CD4-positive, alpha-beta T cell treated with Interleukin-17A for 4 hours (primary cell): Measurements from ENCODE around the gene IKZF5.
A peak's percentile ranks its signal among the peaks of the same experiment; 100 is the strongest.

Experiments used
- DNase-seq: peaks from one replicate; pipeline ENCODE4 v3.0.0-alpha.2; 2020; ENCODE audit warnings: mixed read lengths

Gene IKZF5

DNA sequence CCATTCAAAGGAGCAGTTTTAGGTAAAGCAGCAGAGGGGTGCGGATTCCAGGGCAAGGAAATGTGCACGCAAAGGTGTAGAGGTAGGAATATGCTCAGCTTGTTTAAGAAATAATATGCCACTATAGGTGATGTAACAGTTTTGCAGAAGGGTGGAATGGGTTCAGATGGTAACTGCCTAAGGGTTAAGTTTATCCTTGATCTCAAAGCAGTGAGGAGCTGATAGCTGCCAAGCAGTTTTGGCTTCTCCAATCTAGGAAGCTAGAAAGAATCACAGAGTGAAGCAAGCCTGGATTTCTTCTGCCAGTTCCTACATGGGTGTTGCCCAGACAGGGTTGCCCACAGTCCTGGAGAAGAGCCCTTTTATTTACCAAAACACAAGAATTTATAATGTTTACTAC lies 6.2 kb upstream of the IKZF5 start:
- no peak for DNase-seq

DNA sequence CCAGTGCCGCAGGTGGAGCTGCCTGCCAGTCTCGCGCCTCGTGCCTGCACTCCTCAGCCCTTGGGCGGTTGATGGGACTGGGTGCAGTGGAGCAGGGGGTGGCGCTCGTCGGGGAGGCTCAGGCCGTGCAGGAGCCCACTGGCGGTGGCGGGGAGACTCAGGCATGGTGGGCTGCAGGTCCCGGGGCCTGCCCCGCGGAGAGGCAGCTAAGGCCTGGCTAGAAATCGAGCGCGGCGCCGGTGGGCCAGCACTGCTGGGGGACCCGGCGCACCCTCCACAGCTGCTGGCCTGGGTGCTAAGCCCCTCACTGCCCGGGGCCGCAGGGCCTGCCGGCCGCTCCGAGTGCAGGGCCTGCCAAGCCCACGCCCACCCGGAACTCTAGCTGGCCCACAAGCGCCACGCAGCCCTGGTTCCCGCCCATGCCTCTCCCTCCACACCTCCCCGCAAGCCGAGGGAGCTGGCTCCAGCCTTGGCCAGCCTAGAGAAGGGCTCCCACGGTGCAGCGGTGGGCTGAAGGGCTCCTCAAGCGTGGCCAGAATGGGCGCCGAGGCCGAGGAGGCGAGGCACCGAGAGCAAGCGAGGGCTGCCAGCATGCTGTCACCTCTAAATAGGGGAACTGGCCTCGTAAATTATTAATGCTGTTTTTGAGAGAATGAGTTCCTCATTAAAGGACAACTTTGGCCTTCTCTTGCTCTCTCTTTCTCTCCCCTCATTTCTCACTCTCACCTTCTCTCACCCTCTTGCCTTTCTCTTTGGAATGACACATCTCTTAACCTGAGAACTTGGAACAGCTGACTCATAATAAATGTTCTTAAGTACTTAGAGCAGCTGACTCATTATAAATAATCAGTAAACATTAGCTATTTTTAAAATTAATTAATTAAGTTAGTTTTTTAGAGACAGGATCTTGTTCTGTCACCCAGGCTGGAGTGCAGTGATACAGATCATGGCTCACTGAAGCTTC lies 5.1 kb upstream of the IKZF5 start:
- DNase-seq, result no peak

DNA sequence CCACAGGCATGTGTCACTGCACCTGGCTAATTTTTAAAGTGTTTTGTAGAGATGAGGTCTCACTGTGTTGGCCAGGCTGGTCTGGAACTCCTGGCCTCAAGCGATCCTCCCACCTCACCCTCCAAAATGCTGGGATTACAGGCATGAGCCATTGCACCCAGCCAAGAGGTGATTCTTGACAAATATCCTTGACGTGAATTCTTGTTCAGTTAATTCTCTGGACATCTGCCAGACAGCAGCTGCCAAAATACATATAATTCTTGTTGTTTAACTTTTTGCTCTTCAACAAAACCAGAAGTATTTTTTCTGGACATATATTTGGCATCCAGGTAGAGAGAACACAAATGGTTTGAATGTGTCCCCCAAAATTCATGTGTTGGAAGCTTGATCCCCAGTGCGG lies 3.4 kb upstream of the IKZF5 start:
- DNase-seq, result no peak

DNA sequence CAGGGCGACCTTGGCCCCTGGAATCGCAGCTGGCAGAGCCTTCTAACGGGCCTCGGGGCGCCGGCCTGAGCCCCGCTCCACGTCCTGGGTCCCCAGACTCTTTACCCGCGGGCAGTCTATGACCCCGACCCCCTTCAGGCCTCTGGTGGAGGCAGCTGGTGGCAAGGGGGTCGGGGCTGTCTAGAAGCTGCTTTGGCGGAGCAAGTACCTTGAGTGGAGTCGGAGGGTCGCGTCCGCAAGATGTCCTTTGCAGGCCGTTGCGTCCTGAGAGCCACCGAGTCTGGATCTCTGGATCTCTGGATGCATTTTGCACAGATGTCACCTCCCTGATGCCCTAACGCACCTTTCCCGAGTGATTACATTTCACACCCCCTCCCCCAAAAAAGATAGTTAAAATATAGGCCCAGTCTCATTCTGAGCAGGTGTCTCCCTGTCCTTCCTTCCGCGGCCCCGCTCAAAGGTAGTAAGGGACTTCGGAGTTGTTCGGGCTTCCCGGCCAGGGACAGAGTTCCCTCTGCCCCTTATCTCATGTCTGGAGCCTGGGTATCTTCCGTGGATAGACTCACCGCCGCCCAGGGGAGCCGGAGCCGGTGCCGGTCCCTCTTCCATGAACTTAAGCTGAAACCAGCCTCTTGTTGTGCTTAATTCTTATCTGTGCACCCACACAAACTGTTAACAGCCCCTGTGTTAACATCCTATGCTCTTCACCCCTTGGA lies 668 bp upstream of the IKZF5 start:
- peak; percentile 30 for DNase-seq

DNA sequence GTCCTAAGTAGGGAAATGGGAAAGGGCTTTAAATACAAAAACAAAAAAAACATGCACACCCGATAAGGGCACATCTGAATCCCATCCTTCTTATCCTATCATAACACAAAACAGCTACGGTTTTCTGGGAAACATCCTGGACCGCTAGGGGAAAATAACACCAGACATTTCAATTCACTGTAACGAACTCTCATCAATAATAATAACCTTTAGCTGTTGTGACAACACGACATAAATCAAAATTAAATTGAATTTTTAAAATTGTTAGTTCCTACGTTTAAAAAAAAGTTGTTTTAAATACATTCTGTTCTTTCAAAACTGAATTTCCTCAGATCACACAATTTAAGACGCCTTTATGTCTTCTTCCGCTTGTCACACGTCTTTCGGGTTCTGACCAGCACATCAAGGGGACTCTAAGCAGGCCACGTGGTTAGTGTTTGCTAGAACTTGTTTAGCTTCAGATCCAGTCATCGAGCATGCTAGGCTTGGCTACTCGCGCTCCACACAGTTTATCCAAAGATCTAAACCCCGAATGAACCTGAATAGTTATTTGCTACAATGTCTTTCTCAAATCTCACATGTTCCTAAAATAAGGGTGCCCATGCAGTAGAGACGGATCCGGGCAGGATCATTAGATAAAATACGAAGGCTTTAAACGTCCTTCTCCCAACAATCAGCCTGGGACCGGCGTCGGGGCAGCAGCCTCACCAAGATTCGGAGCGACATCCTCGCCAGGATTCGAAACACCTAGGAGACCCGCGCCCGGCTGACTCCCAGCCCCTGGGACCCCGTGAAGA lies 839 bp downstream of the IKZF5 start:
- peak; percentile 57 for DNase-seq

DNA sequence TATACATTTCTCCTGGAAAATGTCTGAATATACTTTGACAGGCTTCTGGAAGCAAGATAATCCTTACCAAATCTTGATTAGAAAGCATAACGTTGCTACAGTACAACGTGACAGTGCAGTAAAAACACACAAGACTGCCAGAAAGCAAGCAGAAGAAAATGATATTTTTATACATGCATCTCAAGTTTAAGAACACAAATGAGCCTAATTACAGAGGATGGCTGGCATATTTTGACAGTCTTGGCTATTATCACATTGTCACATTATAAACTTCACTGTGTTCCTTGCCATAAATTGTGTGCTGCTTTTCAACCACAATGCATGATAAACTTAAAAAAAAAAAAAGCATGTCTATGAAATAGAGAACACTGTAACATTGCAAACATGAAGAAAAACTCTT lies 4.3 kb downstream of the IKZF5 start:
- no peak for DNase-seq

DNA sequence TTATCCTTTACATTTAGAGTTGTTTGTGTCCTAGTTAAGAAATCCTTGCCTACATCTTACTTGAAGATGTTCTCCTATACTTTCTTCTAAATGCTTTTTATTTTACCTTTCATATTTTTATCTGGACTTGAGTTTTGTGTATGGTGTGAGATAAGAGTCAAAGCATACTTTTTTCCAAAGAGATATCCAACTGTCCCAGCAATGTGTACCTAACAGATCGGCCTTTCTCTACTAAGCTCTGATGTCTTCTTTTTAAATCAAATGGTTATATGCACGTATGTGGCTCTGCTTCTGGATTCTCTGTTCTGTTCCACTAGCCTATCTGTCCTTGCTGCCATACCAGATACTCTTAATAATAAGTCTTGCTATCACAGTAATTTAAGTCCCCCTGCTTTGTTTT lies 7.2 kb downstream of the IKZF5 start:
- no peak for DNase-seq

DNA sequence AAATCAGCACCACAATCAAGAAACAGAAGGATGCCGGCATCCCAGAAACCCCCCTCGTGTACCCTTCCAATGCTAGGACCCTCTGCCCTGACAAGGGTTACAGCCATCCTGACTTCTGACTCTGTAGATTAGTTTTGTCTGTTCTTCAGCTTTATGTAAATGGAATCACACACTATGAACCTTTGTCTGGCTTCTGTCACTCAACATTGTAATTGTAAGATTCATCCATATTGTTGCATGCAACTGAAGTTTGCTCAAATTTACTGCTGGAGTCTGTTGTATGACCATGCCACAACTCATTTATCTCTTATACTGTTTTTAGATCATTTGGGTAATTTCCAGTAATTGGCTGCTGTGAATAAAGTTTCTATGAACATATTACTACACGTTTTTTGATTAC lies 8.4 kb downstream of the IKZF5 start:
- no peak for DNase-seq

DNA sequence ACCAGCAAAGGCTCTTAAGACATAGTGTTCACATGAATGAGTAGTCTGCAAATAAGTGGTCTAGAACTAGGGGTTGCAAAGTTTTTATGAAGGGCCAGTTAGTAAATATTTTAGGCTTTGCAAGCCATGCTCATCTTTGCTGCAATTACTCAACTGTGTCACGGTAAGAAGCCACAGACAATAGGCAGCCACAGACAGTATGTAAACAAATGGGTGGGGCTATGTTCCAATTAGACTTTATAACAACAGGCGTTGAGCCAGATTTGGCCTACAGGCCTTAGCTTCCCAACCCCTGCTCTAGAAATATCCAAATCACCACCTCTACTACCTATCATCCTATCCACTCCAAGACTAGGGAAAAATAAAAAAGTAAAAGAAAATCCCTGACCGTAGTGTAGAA lies 9.2 kb downstream of the IKZF5 start:
- DNase-seq, result no peak

DNA sequence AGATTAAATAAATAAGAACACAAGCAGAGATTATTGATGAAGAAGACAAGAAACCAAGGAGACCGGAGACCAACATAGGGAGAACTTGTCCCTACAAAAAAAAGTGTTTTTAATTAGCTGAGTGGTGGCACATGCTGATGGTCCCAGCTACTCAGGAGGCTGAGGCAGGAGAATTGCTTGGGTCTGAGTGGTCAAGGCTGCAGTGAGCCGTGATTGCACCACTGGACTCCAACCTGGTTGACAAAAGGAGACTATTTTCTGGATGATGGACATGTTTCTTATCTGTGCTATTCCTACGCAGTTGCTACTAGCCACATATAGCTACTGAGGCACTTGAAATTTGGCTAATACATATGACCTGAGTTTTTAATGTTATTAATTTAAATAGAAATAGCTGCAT lies 9.7 kb downstream of the IKZF5 start:
- DNase-seq, result no peak

DNA sequence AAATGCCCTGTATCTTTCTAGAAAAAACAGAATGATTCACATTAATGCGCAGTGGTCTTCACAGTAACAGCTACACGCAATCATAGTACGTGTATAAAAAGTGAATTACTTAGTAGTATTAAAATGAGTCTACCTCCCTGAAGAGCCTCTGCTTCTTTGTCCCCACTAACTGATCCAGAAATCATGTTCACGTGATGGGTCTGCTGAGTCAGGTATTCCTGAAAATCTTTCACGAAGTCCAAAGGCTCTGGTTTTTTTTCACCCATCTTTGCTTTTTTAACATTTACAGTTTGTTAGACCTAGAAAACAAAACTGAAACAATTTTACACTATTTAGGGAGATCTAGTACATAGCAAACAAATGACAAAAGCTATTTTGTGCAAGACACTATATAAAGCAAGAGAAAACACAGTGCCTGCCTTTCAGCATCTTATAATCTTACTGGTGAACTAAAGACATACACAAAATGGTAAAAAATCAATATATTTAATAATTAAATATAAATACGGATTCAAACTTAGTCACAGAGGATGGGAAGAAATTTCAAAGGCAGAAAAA lies 10.2 kb downstream of the IKZF5 start:
- DNase-seq, result no peak

DNA sequence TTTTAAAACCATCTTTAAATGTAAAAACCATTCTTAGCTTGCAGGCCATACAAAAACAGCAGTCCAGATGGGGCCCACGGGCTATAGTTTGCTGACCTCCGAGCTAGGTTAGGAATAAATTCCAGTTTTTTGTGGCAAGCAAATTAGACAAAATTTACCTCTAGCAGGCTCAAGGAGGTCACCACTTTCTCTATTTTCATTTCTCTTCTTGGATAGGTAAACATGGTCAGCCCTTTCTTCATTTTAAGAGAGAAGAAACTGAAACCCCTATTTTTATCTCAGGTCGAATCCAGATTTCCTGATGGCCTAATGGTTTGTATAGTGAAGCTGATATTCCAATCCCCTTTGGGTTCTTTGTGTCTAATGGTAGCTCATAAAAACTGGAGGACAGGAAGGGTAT lies 10.7 kb downstream of the IKZF5 start:
- no peak for DNase-seq

DNA sequence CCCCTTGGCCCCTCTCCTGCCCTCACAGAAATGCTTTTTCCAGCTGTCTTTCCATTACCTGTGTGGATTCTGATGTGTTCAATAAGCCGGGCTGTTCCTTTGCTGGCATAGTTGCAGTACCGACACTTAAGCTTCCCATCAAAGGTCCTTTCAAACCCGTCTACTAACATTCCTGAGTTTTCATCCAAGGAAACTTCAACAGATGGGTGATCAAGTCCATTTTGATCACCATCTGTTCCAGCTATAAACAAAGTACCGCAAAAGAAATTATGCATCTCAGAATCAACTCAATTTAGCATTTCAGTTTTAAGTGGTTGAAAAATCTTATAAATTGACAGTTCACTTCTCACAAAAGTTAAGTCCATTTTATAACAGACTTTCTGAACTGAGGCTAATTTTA lies 12.7 kb downstream of the IKZF5 start:
- DNase-seq, result no peak

DNA sequence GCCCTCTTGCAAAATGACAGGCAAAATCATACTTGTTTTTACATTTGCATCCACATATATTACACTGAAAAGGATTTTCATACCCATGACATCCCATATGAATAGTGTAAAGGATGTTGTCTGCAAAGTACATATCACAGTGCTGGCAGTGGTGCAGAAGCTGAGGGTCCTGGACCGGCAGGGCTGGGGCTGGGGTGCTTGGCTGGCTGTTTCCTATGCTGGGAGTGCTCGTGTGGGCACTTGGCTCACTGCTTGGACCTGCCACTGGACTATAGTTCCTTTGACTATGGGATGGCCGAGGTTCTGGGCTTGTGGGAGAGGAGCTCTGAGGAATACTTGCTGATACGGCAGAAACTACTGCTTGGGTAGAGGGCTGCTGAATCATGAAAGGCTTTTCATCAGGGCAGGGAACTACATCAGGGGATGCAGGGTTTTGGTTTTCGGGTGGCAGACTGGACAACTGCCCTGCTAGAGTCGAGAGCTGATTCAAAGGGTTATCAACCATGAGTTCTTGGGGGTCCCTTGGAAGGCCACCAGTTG lies 14.7 kb downstream of the IKZF5 start:
- no peak for DNase-seq

DNA sequence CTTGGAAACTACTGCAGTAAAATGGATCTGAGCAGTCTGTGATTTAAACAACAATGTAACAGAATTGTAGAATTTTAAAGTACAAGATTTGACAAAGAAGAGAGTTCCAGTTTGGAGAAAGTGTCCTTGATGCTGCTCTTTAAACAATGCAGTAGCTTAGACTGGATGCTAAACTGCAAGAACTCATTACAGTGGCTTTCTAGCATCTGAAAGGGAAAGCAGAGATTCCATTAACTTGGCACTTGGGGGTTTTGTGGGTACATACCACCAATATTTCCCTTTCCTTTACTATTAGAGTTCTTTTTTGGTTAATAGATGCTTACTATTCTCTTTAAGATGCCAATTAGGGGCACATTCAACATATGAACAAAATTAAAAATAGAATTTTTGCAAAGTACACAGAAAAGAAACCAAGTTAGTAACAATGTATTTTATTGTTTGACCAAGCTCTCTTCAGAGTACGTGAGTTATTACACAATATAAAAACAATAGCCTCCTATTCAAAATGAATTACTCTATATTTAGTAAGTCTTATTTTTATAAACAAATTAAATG lies 16.5 kb downstream of the IKZF5 start:
- no peak for DNase-seq

DNA sequence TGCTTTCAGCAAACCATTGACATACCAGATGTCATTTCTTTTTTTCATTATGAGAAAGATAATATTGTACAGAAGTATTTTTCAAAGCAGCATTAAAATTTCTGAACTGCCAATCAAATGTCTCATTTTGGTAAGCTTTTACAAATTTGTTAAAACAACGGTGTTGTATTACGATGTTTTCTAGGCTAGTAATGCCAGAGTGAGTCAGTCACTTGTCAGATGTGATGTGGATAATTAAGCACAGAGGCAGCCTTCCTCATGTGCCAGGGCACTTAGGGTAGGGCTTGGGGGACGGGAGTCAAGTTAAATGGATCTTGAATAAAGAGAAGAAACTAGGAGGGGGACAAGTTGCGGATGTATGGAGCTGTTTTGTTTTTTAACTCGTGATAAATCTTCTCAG lies 18.3 kb downstream of the IKZF5 start:
- no peak for DNase-seq

DNA sequence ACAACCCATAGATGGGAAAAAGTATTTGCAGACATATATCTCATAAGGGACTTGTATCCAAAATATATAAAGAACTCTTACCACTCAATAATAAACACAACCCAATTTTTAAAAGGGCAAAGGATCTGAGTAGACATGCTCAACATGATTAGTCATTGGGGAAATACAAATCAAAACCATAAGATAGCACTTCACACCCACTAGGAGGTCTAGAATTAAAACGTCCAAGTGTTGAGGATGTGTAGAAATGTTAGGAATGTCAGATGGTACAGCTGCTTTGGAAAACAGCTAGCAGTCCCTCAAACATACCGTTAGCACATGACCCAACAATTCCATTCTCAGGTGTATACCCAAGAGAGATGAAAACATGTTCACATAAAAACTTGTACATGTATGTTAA lies 20.1 kb downstream of the IKZF5 start:
- no peak for DNase-seq

DNA sequence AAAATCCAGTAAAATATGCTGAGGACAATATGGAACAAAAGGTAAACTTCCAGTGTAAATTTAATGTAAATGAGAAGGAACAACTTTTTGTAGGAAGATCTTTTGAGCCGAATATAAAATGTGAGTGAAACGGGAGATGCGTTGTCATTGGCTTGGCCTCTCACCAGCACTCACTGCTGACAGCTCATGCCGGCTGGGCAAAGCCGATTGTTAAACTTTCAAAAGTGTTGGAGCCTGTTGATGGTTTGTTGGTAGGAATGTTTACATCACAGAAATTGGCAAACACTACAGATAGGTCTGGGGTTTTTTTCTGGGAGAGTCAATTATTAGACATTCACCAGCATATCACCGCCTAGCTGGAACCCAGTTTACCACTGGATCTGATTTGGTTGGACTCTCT lies 22.3 kb downstream of the IKZF5 start:
- DNase-seq, result no peak

DNA sequence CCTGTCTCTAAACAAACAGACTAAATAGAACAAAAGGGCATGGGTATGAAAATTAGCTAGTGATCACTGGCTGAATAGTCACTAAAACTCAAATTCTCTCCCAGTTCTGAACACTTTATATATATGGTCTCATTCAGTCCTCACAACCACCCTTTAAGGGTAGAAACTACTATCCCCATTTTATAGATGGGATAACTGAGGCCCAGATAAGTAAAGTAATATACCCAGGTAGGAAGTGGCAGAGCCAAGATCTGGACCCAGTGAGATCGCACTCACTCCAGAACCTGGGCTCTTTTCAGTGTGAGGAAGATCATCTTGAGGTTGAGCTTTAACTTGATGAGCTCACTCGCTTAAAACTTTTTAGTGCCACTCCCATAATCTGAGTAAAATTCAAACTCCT lies 23.9 kb downstream of the IKZF5 start:
- DNase-seq, result no peak

DNA sequence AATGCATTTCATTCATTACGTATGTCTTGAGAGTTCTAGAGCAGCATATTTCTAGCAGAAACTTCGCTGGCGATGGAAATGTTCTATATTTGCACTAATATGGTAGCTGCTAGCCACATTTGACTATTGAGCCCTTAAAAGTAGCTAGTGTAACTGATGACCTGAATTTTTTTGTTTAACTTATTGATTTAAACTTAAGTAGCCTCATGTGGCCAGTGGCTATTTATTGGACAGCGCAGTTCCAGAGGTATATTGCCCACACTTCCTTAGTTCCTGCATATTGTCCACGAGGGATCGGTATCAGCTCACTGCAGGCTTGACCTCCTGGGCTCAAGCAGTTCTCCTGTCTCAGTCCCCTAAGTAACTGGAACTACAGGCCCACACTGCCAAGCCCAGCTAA lies 24.7 kb downstream of the IKZF5 start:
- no peak for DNase-seq

DNA sequence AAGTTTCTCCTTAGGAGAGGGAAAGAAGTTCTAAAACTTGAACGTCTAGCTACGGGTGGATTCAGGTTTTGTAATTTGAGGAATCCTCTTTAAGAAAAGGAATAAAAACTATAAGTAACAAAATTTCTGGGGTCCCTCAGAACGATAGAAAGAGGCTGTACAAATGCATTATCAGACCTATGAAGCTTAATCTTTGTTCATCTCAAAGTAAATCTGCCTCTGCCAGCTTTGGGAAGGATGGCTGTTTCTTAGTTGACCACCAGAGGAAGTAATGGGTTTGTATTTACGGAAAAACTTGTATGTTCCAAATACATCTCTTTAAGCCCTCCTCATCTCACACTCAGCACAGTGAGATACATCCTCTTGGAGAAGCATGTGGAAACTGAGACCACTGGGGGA lies 27.5 kb downstream of the IKZF5 start:
- DNase-seq, result no peak

DNA sequence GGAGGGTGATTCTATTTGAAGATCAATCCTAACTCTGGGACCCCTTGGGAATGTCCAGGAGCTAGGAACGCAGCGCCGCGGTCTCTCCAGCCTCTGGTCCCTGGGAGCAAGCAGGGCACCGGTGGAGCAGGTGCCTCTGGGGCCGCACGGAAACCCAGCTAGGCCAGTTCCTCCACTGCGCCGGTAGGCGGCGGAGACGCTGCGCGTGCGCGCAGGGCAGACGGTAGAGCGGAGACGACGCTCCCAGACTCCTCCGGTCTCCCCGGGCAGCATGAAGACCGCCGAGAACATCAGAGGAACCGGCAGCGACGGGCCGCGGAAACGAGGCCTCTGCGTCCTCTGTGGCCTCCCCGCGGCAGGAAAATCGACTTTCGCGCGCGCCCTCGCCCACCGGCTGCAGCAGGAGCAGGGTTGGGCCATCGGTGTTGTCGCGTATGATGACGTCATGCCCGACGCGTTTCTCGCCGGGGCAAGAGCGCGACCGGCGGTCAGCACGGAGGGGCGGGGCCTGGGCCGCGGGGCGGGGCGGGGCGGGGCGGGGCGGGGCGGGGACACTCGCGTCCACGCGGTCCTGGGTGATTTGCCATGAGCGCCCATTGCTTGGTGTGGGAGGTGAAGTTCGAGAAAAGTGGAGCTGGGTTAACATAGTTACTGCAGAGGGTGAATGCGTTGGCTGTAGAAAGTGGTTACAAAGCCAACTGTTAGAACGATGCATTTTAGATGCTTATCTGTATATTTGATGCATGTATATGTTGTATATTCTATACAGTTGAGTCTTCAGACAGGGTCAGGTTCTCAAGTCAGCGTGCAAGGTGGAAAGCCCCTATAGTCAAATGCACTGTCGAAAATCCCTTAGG lies 28.2 kb downstream of the IKZF5 start, which contains the start of gene PSTK:
PSTK (plus strand) TSS at position 193 of the 857 bp plus-strand sequence; CDS start at position 272, 79 bp downstream.
- DNase-seq, result peak; percentile 93
